Head of caudate nucleus (tissue), 42 donors: ENCODE data around the gene OR3A3.
"Not testable (repeated sequence)": the region's sequence is repeated elsewhere in the genome, so short reads cannot be mapped to it uniquely, and the experiment has no call there.

ENCODE experiments used
- DNase-seq, 42 donors: peaks; one replicate each; pipeline versions ENCODE4 v3.0.0 to v3.0.0-alpha.2; 2020 to 2021; ENCODE audit warnings: mixed read lengths in 7 of 42
- intact Hi-C: fragments of 100-400 bp; cut with DNase I; formaldehyde crosslinking; loops from one replicate; pipeline ENCODE4 v1.15.0; 2022

Gene OR3A3

DNA sequence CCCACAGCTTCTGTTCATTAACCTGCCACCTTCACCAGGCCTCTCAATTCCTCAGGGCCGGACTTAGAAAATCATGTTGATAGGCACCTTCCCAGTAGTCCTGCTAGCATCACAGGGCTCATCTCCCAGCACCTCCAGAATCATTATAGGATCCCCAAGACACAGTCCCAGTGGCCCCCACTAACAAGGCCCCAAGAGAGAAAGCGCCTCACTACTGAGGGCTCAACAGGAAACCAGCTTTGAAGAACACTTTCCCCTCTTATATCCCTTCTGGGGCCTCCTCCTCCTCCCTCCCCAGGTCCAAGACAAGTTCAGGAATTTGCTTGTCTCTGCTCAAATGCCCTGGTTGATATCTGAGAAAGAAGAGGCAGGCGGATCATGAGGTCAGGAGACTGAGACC lies at the start of gene OR3A3:
Gene OR3A3 (plus strand): TSS at position 301 of the 400 bp plus-strand sequence.
- intact Hi-C loops, result no loop called here

GRCh38 chr17:3371167-3371566 lies 40.0 kb upstream of the OR3A3 start:
- DNase-seq, intact Hi-C loops: not testable (repeated sequence)

More for the DNA sequence above, at the start of gene OR3A3:
- DNase-seq, result no peak

DNA sequence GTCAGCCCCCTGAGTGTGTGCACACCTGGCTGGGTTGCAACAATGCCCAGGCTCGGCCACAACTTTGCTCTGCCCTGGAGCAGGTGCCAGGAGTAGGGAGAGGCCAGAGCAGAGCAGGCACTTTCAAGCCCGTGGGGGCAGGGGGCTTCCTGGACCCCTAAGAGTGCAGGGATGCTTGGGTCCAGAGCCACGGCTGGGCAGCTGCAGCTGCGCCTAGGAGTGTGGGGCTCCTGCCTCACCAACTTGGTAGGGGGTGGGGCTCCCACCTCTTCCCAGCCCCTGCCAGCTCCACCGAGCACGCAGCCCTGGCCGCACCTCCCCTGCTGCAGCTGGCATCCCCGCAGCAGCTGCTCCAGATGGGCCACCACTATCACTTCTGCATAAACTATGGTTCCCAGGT lies 32.8 kb upstream of the OR3A3 start:
- no peak for DNase-seq
- intact Hi-C loops, result no loop called here

DNA sequence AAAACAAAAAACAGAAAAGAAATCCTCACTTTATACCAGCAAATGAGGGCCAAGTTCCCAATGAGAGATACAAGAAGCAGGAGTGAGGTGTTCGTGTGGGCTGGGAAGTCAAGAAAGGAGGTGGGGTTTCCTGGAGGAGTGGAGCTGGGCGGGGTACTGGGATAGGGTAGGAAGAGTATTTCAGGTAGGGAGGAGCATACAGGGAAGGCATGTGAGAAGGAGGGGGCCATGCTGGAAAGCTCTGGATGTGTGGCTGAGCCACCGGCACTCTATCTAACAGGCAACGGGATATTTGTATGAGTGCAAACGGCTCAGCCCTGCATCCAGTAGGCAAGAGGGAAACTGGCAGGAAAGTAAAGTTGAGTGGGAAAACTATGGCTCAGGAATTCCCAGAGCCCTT lies 29.2 kb upstream of the OR3A3 start:
- intact Hi-C loops, result no loop called here
- DNase-seq, result no peak

DNA sequence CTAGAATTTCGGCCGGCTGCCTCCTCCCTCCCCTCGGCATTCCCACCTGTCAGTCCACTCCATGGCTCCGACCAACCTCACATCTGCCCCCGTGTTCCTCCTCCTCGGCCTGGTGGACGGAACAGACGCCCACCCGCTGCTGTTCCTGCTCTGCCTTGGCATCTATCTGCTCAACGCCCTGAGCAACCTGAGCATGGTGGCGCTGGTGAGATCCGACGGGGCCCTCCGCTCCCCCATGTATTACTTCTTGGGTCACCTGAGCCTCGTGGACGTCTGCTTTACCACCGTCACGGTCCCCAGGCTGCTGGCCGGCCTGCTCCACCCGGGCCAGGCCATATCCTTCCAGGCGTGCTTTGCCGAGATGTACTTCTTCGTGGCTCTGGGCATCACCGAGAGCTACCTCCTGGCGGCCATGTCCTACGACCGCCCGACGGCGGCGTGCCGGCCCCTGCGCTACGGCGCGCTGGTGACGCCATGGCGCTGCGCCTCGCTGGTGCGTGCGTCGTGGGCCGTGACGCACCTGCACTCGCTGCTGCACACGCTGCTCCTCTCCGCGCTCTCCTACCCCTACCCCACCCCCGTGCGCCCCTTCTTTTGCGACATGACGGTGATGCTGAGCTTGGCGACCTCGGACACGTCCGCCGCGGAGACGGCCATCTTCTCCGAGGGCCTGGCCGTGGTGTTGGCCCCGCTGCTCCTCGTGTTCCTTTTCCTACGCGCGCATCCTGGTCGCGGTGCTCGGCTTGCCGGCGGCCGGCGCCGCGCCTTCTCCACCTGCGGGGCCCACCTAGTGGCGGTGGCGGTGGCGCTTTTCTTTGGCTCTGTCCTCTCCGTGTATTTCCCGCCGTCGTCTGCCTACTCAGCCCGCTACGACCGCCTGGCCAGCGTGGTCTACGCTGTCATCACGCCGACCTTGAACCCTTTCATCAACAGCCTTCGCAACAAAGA lies 25.0 kb upstream of the OR3A3 start, which contains the start of gene OR3A2:
Gene OR3A2 (minus strand): TSS at position 440 of the 948 bp plus-strand sequence.
- intact Hi-C loops, result no loop called here
- DNase-seq, result peak in 10 of 42 donors; percentile 4 to 55 (median 22)

DNA sequence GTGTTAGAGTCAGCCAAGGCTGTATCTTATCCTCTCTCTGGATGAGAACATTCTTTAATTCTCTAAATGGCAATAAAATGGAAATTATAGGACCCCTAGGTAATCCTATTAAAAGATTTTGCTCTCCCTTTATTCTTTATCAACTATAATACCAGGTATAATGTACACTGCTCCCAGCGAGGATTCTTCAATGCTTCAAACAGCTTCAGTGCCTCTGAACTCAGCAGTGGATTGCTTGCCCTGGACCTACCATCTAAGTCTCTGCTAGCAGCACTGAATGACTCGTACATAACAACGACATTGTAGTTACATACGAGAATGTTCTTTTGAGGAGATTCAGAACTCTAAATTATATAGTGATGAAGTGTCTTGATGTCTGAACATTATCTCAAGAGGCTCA lies 21.4 kb upstream of the OR3A3 start:
- DNase-seq, result no peak
- intact Hi-C loops, result no loop called here

- intact Hi-C loops, DNase-seq: not testable (repeated sequence)
Measured at GRCh38 chr17:3397801-3398200, 13.4 kb upstream of the OR3A3 start.

- no peak for DNase-seq
- intact Hi-C loops, result no loop called here
Measured at GRCh38 chr17:3398310-3398709, 12.9 kb upstream of the OR3A3 start, which contains the start of gene OR1E1. Gene OR1E1 (minus strand): TSS chr17:3398410. CDS start chr17:3398410, 0 bp downstream.

DNA sequence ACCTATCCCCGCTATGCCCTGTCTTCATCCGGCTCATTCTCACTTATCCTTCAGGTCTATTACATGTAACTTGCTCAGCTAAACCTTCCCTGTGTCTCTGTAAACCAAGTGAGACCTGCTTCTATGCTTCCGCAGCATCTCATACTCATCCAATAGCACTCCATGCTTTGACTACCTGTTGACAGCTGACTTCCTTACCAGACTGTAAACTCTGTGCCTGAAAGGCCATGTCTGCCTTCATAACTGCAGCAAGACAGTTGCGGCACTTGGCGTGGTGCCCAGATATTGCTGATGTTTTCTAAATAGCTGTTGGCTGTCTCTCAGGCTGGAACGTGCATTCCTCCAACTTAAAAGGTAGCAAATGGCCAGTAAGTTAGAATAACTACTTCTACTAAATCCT lies 11.1 kb upstream of the OR3A3 start:
- intact Hi-C loops, result no loop called here

GRCh38 chr17:3401786-3402185 lies 9.4 kb upstream of the OR3A3 start:
- DNase-seq, result no peak
- intact Hi-C loops, result no loop called here

More for the DNA sequence above, 11.1 kb upstream of the OR3A3 start:
- DNase-seq, result no peak

- intact Hi-C loops, DNase-seq: not testable (repeated sequence)
Measured at GRCh38 chr17:3403856-3404255, 7.3 kb upstream of the OR3A3 start.

DNA sequence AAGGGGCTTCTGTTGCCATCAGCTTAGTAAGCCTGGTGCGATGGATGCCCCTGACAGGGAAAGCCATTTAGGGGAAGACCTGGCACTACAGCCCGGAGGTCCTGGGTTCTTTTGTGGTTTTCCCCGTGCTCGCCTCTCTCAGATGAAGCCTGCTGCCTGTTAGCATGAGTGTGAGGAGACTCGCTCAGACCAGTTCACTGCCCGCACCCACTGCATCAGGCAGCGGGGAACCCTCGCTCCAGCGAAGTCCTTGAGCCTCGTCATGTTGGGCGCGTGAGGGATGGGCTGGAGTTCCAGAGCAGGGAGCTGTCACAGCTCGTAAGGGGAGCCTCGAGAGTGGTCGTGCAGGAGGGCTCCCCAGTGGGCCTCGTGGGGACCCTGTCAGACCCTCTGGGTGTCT lies 1.0 kb downstream of the OR3A3 start:
- intact Hi-C loops, DNase-seq: not testable (repeated sequence)

DNA sequence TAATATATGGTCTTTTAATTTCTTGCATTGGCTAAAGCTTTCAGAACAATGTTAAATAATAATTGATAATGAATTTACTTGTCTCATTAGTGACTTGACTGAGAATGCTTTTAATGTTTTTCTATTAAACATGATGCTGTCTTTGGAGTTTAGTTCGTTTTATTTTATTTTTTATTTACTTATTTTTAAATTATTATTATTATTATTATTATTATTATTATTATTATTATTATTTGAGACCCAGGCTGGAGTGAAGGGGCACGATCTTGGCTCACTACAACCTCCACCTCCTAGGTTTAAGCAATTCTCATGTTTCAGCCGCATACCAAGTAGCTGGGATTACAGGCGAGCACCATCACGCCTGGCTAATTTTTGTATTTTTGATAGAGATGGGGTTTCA lies 4.4 kb downstream of the OR3A3 start:
- intact Hi-C loops, result no loop called here
- DNase-seq, result no peak

DNA sequence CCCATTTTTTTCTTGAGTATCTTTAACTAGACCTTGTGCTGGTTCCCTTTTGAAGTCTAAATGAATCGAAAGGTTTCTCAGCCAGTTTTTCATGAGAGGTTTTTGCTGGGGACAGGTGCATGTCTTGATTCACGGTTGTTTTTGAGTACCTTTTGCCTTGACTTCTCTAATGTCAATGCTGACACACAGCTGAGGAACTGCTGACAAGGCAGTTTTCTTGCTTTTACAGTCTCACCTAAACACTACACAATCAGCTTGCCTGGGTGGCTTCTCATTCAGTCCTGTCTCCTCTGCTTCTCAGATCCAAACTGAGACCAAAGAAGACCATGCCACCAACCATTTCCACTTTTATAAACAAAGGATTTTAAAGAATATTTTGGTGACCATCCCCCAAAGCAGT lies 7.1 kb downstream of the OR3A3 start:
- DNase-seq, result no peak
- intact Hi-C loops, result no loop called here

- peak in 20 of 42 donors; percentile 2 to 43 (median 20) for DNase-seq
- intact Hi-C loops, result not testable (repeated sequence)
Measured at GRCh38 chr17:3433215-3433614, 22.0 kb downstream of the OR3A3 start.

- intact Hi-C loops, result no loop called here
- no peak for DNase-seq
Measured at GRCh38 chr17:3433741-3434140, 22.6 kb downstream of the OR3A3 start, which contains the start of gene OR1E2. Gene OR1E2 (minus strand): TSS chr17:3433841. CDS start chr17:3433841, 0 bp downstream.

DNA sequence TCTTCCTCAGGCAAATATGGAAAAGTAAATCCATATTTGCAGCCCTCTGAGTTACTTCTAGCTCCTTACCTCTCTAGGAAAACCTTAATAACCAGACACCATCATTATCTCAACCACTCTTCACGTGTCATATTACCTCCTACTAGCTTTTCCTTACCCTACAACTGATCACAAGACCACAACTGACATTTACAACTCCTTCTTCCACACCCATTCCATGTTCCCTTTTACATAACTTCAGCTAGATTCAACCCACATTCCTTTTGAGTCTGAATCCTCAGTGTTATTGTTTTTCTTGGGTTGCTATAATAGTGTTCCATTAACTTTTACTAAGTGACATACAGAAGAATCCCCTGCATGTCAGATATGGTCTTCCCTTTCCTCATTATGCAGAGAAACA lies 27.2 kb downstream of the OR3A3 start:
- intact Hi-C loops, result no loop called here
- DNase-seq, result no peak

- intact Hi-C loops, result no loop called here
- DNase-seq, result no peak
Measured at GRCh38 chr17:3440451-3440850, 29.3 kb downstream of the OR3A3 start.

DNA sequence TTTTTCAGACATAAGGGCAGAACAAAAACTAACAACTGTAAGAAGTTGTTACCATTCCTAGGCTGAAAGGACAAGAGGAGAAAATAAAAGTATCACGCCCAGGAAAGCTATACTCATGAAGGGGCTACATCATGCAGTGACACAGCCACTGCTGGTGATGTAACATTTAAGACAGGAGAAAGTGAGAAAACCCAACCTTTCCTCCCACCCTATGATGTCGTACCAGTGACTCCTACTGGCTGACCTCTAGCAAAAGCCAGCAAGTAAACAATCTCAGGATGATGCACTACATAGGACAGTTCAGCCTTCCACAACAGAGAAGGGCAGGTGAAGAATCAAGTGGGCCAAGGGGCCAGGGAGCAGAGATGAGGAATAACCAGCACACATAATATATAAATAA lies 36.5 kb downstream of the OR3A3 start:
- intact Hi-C loops, result no loop called here
- peak in 2 of 42 donors; percentile 2 to 9 for DNase-seq

DNA sequence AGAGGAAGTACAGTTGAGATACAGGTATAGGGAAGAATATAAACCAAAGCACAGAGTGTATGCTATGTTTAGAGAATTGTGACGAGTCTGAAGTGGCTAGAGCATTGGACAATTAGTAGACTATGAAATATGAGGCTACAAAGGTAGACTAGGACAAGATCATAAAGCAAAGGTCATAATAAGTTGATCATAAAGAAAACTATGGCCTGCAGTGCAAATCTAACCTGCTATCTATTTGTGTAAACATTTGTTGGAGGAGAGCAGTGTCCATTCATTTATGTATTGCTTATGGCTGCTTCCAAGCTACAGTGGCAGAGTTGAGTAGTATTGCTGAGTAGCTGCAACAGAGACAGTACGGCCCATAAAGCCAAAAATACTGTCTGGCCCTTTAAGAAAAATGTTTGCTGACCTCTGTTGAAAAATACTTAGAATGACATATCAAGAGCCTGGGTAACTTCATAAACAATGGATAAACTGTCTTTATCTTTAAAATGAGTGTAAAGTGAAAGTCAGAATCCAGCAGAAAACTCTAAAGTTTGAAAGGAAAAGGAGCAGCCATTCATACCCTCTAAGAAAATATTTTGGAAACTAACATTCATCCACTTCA lies 37.0 kb downstream of the OR3A3 start:
- intact Hi-C loops, result no loop called here
- no peak for DNase-seq
